Liver (tissue), 9 donors: ENCODE measurements around the gene BLOC1S5. TPM values are rescaled to one million over a fixed set of nuclear protein-coding genes. Genes with fewer than 3 reads are reported as not detected.

Experiments used
- DNase-seq: peaks from one replicate; pipeline ENCODE4 v3.0.0-alpha.2; 2017; ENCODE audit warnings: low spot score
- H3K27ac ChIP-seq, 2 donors: one replicate each; pipeline ENCODE4 v1.7.0; 2013; ENCODE audit warnings: inconsistent platforms in 2 of 2, low read length in 2 of 2, control low read depth in 1 of 2, low read depth in 1 of 2, mild to moderate bottlenecking in 1 of 2
- H3K27me3 ChIP-seq, 4 donors: one replicate each; pipeline versions ENCODE4 v1.6.1 to v1.7.0; 2013; ENCODE audit warnings: low read length in 3 of 4, inconsistent platforms in 1 of 4, mild to moderate bottlenecking in 1 of 4, moderate library complexity in 1 of 4; ENCODE audit not compliant: control insufficient read depth in 4 of 4, insufficient read depth in 4 of 4
- H3K36me3 ChIP-seq, 4 donors: one replicate each; pipeline versions ENCODE4 v1.6.1 to v1.7.0; 2013; ENCODE audit warnings: low read length in 3 of 4, mild to moderate bottlenecking in 3 of 4, low read depth in 1 of 4, moderate library complexity in 1 of 4; ENCODE audit not compliant: control insufficient read depth in 4 of 4, insufficient read depth in 3 of 4
- H3K4me1 ChIP-seq, 4 donors: one replicate each; pipeline versions ENCODE4 v1.6.1 to v1.7.0; 2013; ENCODE audit warnings: low read length in 3 of 4, mild to moderate bottlenecking in 3 of 4, moderate library complexity in 1 of 4; ENCODE audit not compliant: control insufficient read depth in 4 of 4, insufficient read depth in 4 of 4
- H3K4me3 ChIP-seq, 3 donors: one replicate each; pipeline versions ENCODE4 v1.6.1 to v1.7.0; 2013; ENCODE audit warnings: low read length in 3 of 3, control low read depth in 1 of 3, low read depth in 1 of 3, mild to moderate bottlenecking in 1 of 3
- H3K9ac ChIP-seq, 2 donors: one replicate each; pipeline ENCODE4 v1.7.0; 2013; ENCODE audit warnings: low read length in 2 of 2, mild to moderate bottlenecking in 2 of 2, moderate library complexity in 2 of 2, control low read depth in 1 of 2, low read depth in 1 of 2
- H3K9me3 ChIP-seq, 4 donors: one replicate each; pipeline versions ENCODE4 v1.6.1 to v1.7.0; 2013; ENCODE audit warnings: low read length in 3 of 4; ENCODE audit not compliant: control insufficient read depth in 4 of 4
- EGR1 ChIP-seq, 2 donors: IDR thresholded peaks; 2 replicates each; pipeline ENCODE4 v1.6.1; 2016 to 2018; ENCODE audit warnings: antibody characterized with exemption in 2 of 2, low read depth in 2 of 2
- FOXA1 ChIP-seq: IDR thresholded peaks from 2 replicates; pipeline ENCODE4 v1.6.1; 2016; ENCODE audit warnings: antibody characterized with exemption
- FOXA2 ChIP-seq: IDR thresholded peaks from 2 replicates; pipeline ENCODE4 v1.6.1; 2016; ENCODE audit warnings: antibody characterized with exemption
- GABPA ChIP-seq, 2 donors: IDR thresholded peaks in 1 of 2; conservative IDR thresholded peaks in 1 of 2; 2 replicates each; pipeline ENCODE4 v1.6.1; 2016; ENCODE audit warnings: antibody characterized with exemption in 2 of 2, mild to moderate bottlenecking in 1 of 2, moderate library complexity in 1 of 2
- HNF4A ChIP-seq, 2 donors: conservative IDR thresholded peaks; 2 replicates each; pipeline ENCODE4 v1.6.1; 2016; ENCODE audit warnings: antibody characterized with exemption in 2 of 2, mild to moderate bottlenecking in 2 of 2
- HNF4G ChIP-seq: IDR thresholded peaks from 2 replicates; pipeline ENCODE4 v1.6.1; 2016; ENCODE audit warnings: antibody characterized with exemption
- JUND ChIP-seq, 2 donors: IDR thresholded peaks; 2 replicates each; pipeline ENCODE4 v1.6.1; 2016; ENCODE audit warnings: antibody characterized with exemption in 2 of 2
- NR2F2 ChIP-seq: IDR thresholded peaks from 2 replicates; pipeline ENCODE4 v1.6.1; 2016; ENCODE audit warnings: antibody characterized with exemption
- RAD21 ChIP-seq, 2 donors: IDR thresholded peaks; 2 replicates each; pipeline ENCODE4 v1.6.1; 2016; ENCODE audit warnings: antibody characterized with exemption in 2 of 2, mild to moderate bottlenecking in 2 of 2
- RXRA ChIP-seq, 2 donors: IDR thresholded peaks; 2 replicates each; pipeline ENCODE4 v1.6.1; 2017 to 2018; ENCODE audit warnings: antibody characterized with exemption in 2 of 2, mild to moderate bottlenecking in 1 of 2
- SP1 ChIP-seq: IDR thresholded peaks from 2 replicates; pipeline ENCODE4 v1.6.1; 2018; ENCODE audit warnings: antibody characterized with exemption, mild to moderate bottlenecking
- TAF1 ChIP-seq: conservative IDR thresholded peaks from 2 replicates; pipeline ENCODE4 v1.6.1; 2016; ENCODE audit warnings: antibody characterized with exemption, mild to moderate bottlenecking
- YY1 ChIP-seq: IDR thresholded peaks from 2 replicates; pipeline ENCODE4 v1.6.1; 2016; ENCODE audit warnings: antibody characterized with exemption, mild to moderate bottlenecking
- ZBTB33 ChIP-seq: IDR thresholded peaks from 2 replicates; pipeline ENCODE4 v1.6.1; 2016; ENCODE audit warnings: antibody characterized with exemption
- WGBS: extraction: QIAGEN DNeasy Blood & Tissue Kit; methylation state at CpG from one replicate; pipeline ENCODE4 v1.1.7; 2013; 5-methylcytosine and 5-hydroxymethylcytosine counted together
- polyA plus RNA-seq, 2 donors: library from polyadenylated mRNA; stranded (reverse) in 1 of 2; unstranded in 1 of 2; fragments of 200-250 nt in 1 of 2; fragments of >200 nt in 1 of 2; fragmentation: Nextera tagmentation in 1 of 2; extraction: Ambion mirVana in 1 of 2; gene quantifications; one replicate each; pipeline versions ENCODE4 v1.2.1 to v1.2.3, GENCODE V29; 2013 to 2015
- total RNA-seq, 2 donors: library from RNA; depleted of rRNA; stranded (reverse); fragments of >200 nt; gene quantifications; one replicate each; pipeline ENCODE4 v1.2.3, GENCODE V29; 2014
- TF ChIP-seq, protein P1 (sequence below): IDR thresholded peaks from 2 replicates; pipeline ENCODE4 v1.6.1; 2016; ENCODE audit warnings: antibody characterized with exemption
- TF ChIP-seq, protein P2 (sequence below): IDR thresholded peaks from 2 replicates; pipeline ENCODE4 v1.6.1; 2016; ENCODE audit warnings: antibody characterized with exemption
- TF ChIP-seq, protein P3 (sequence below): IDR thresholded peaks from 2 replicates; pipeline ENCODE4 v1.6.1; 2016; ENCODE audit warnings: antibody characterized with exemption, mild to moderate bottlenecking
- donor health status: healthy.
- donor health status: healthy.
- donor health status: healthy.
- donor health status: healthy.
- donor health status: healthy.

The BLOC1S5 gene
- total and polyA plus RNA-seq, 4 donors, result 5.2 to 11.1 (median 7.1) TPM

- no peak for DNase-seq
- H3K27ac ChIP-seq, result no peak overlapping the region
- peaks cover 0 to 2% (median 0%) of the 10 kb centered on the region in 4 donors for H3K27me3 ChIP-seq
- no peaks in the 10 kb centered on the region for H3K9me3 ChIP-seq
- no peak for TF ChIP-seq EGR1 (IDR thresholded peaks at IDR 0.05; ENCODE audit: low read depth in 2 of 2)
- TF ChIP-seq TAF1, result no peak
- TF ChIP-seq, protein P1, sequence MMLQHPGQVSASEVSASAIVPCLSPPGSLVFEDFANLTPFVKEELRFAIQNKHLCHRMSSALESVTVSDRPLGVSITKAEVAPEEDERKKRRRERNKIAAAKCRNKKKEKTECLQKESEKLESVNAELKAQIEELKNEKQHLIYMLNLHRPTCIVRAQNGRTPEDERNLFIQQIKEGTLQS, result no peak
- no peak for TF ChIP-seq SP1
- TF ChIP-seq RAD21 (IDR thresholded peaks at IDR 0.05), result no peak
- no peak for TF ChIP-seq YY1
- TF ChIP-seq GABPA (IDR thresholded peaks at IDR 0.05 in 1 of 2, conservative IDR thresholded peaks at IDR 0.05 in 1 of 2), result no peak
- TF ChIP-seq, protein P2, sequence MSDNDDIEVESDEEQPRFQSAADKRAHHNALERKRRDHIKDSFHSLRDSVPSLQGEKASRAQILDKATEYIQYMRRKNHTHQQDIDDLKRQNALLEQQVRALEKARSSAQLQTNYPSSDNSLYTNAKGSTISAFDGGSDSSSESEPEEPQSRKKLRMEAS, result no peak
- TF ChIP-seq FOXA1, result no peak
- no peak for TF ChIP-seq RXRA (IDR thresholded peaks at IDR 0.05)
- no peaks in the 10 kb centered on the region for H3K36me3 ChIP-seq
- H3K9ac ChIP-seq, result no peak overlapping the region
- H3K4me3 ChIP-seq, result no peak overlapping the region
- H3K4me1 ChIP-seq, result peaks cover 2 to 9% (median 7%) of the 10 kb centered on the region in 4 donors
Measured at GRCh38 chr6:8105791-8106190, 41.6 kb upstream of the BLOC1S5 start.

- Histone ChIP-seq H3K36me3 (no peaks in the 10 kb centered on the region), H3K4me3 (no peak overlapping the region), H3K9me3 (no peaks in the 10 kb centered on the region), H3K9ac (no peak overlapping the region), H3K4me1 (peaks cover 2 to 9% (median 7%) of the 10 kb centered on the region in 4 donors), H3K27me3 (peaks cover 0 to 2% (median 0%) of the 10 kb centered on the region in 4 donors), H3K27ac (no peak overlapping the region)
- no peak for DNase-seq
- TF ChIP-seq FOXA1 (no peak), EGR1 (IDR thresholded peaks at IDR 0.05; ENCODE audit: low read depth in 2 of 2) (no peak), SP1 (no peak), YY1 (no peak), GABPA (IDR thresholded peaks at IDR 0.05 in 1 of 2, conservative IDR thresholded peaks at IDR 0.05 in 1 of 2) (no peak), TAF1 (no peak), RAD21 (IDR thresholded peaks at IDR 0.05) (no peak), ZBTB33 (no peak)
- TF ChIP-seq, protein P1, result no peak
Measured at GRCh38 chr6:8103726-8104125, 39.5 kb upstream of the BLOC1S5 start.

- Histone ChIP-seq H3K9ac (peak within 1 kb of the TSS; percentile 36 to 75), H3K4me1 (peaks cover 2 to 9% (median 7%) of the 10 kb centered on the region in 4 donors), H3K4me3 (peak within 1 kb of the TSS; percentile 80 to 95 (median 94)), H3K27ac (peak within 1 kb of the TSS; percentile 10 to 59), H3K9me3 (no peaks in the 10 kb centered on the region), H3K36me3 (no peaks in the 10 kb centered on the region), H3K27me3 (peaks cover 0 to under 1% (median 0%) of the 10 kb centered on the region in 4 donors)
- 2% methylated on average over 43 of the region's 43 CpGs for WGBS
- peak; percentile 99 for DNase-seq
- TF ChIP-seq YY1 (peak; percentile 98), NR2F2 (no peak), FOXA2 (no peak), RXRA (IDR thresholded peaks at IDR 0.05) (peak; percentile 7 to 15), HNF4G (no peak), RAD21 (IDR thresholded peaks at IDR 0.05) (no peak), FOXA1 (no peak), GABPA (IDR thresholded peaks at IDR 0.05 in 1 of 2, conservative IDR thresholded peaks at IDR 0.05 in 1 of 2) (peak in 1 of 2 donors; percentile 63), SP1 (peak; percentile 87), TAF1 (no peak), HNF4A (conservative IDR thresholded peaks at IDR 0.05) (no peak), JUND (IDR thresholded peaks at IDR 0.05) (no peak)
- TF ChIP-seq, protein P2, result peak; percentile 55
- TF ChIP-seq, protein P3, sequence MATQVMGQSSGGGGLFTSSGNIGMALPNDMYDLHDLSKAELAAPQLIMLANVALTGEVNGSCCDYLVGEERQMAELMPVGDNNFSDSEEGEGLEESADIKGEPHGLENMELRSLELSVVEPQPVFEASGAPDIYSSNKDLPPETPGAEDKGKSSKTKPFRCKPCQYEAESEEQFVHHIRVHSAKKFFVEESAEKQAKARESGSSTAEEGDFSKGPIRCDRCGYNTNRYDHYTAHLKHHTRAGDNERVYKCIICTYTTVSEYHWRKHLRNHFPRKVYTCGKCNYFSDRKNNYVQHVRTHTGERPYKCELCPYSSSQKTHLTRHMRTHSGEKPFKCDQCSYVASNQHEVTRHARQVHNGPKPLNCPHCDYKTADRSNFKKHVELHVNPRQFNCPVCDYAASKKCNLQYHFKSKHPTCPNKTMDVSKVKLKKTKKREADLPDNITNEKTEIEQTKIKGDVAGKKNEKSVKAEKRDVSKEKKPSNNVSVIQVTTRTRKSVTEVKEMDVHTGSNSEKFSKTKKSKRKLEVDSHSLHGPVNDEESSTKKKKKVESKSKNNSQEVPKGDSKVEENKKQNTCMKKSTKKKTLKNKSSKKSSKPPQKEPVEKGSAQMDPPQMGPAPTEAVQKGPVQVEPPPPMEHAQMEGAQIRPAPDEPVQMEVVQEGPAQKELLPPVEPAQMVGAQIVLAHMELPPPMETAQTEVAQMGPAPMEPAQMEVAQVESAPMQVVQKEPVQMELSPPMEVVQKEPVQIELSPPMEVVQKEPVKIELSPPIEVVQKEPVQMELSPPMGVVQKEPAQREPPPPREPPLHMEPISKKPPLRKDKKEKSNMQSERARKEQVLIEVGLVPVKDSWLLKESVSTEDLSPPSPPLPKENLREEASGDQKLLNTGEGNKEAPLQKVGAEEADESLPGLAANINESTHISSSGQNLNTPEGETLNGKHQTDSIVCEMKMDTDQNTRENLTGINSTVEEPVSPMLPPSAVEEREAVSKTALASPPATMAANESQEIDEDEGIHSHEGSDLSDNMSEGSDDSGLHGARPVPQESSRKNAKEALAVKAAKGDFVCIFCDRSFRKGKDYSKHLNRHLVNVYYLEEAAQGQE, result no peak
Measured at GRCh38 chr6:8102122-8102958, 38.2 kb upstream of the BLOC1S5 start, which contains the start of gene EEF1E1. Gene EEF1E1 (minus strand): TSS chr6:8102548. CDS start chr6:8102521, 27 bp downstream.
